ENCODE results near the gene PTPRM.

The PTPRM gene

GRCh38 chr18:7676253-7676873 lies 109.2 kb downstream of the PTPRM start:
- DNase-seq: peak; percentile 7

- peak; percentile 59 for DNase-seq
These were observed 109.9 kb downstream of the PTPRM start for GRCh38 chr18:7677001-7677400.

- no peak for DNase-seq
These were observed 110.3 kb downstream of the PTPRM start for GRCh38 chr18:7677424-7677823.

GRCh38 chr18:7678389-7678788 lies 111.3 kb downstream of the PTPRM start:
- DNase-seq: no peak

- no peak for DNase-seq
These were observed 111.7 kb downstream of the PTPRM start for GRCh38 chr18:7678801-7679200.

GRCh38 chr18:7681298-7681697 lies 114.2 kb downstream of the PTPRM start:
- DNase-seq: no peak

GRCh38 chr18:7682321-7682720 lies 115.2 kb downstream of the PTPRM start:
- no peak for DNase-seq

- DNase-seq: no peak
These were observed 116.6 kb downstream of the PTPRM start for GRCh38 chr18:7683753-7684152.

GRCh38 chr18:7684357-7684756 lies 117.2 kb downstream of the PTPRM start:
- DNase-seq: no peak

GRCh38 chr18:7684966-7685365 lies 117.8 kb downstream of the PTPRM start:
- DNase-seq: peak; percentile 14

GRCh38 chr18:7686278-7686677 lies 119.2 kb downstream of the PTPRM start:
- no peak for DNase-seq

- DNase-seq: no peak
These were observed 121.5 kb downstream of the PTPRM start for GRCh38 chr18:7688580-7688979.

GRCh38 chr18:7691206-7691605 lies 124.1 kb downstream of the PTPRM start:
- no peak for DNase-seq

- DNase-seq: peak; percentile 72
These were observed 129.7 kb downstream of the PTPRM start for GRCh38 chr18:7696780-7697179.

GRCh38 chr18:7697306-7697705 lies 130.2 kb downstream of the PTPRM start:
- no peak for DNase-seq

- no peak for DNase-seq
These were observed 144.4 kb downstream of the PTPRM start for GRCh38 chr18:7711495-7711894.

GRCh38 chr18:7720395-7720794 lies 153.3 kb downstream of the PTPRM start:
- no peak for DNase-seq

GRCh38 chr18:7721532-7721931 lies 154.4 kb downstream of the PTPRM start:
- DNase-seq: no peak

- DNase-seq: no peak
These were observed 155.8 kb downstream of the PTPRM start for GRCh38 chr18:7722955-7723354.

GRCh38 chr18:7723558-7723957 lies 156.4 kb downstream of the PTPRM start:
- no peak for DNase-seq

GRCh38 chr18:7725473-7725872 lies 158.4 kb downstream of the PTPRM start:
- no peak for DNase-seq

GRCh38 chr18:7725897-7726296 lies 158.8 kb downstream of the PTPRM start:
- DNase-seq: no peak

- DNase-seq: no peak
These were observed 159.4 kb downstream of the PTPRM start for GRCh38 chr18:7726522-7726921.

- DNase-seq: no peak
These were observed 160.4 kb downstream of the PTPRM start for GRCh38 chr18:7727361-7728076.

GRCh38 chr18:7728297-7728696 lies 161.2 kb downstream of the PTPRM start:
- no peak for DNase-seq
